GM21447 (cell line): ENCODE data around the gene RAP1GAP2.

Source experiments
- ATAC-seq: cut with Tn5 transposase; IDR thresholded peaks from one replicate; pipeline ENCODE4 v1.9.1; 2021; ENCODE audit not compliant: unreplicated experiment

RAP1GAP2 gene

DNA sequence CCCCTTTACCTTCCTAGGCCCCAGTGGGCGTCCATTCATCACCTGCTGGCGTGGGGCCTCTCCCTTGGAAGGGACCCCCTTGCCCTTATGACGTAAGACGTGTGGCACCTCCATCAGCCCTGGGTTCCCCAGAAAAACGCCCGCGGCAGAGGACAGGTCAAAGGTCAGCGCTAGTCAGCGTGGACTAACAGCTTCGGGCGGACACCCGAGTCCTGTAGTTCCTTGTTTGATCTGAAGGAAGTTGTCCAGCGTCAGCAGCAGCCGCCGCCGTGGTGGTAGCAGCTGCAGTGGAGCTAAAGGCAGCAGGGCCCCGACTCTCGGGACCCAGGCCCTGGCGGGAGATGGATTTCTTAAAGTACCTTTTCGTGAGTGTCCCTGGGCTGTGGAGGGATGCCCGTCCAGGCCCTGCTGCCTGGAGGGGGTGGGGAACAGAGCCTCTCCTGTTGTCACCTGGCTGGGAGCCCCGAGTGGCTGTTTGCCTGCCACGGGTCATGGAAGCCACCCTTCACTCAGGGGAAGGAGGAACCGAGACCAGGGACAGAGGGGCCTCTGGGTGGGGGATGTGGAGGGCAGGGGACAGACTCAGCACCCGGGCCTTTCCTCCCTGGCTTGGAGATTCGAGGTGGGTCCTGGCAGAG, 143.6 kb downstream of the RAP1GAP2 start:
- ATAC-seq: no peak

DNA sequence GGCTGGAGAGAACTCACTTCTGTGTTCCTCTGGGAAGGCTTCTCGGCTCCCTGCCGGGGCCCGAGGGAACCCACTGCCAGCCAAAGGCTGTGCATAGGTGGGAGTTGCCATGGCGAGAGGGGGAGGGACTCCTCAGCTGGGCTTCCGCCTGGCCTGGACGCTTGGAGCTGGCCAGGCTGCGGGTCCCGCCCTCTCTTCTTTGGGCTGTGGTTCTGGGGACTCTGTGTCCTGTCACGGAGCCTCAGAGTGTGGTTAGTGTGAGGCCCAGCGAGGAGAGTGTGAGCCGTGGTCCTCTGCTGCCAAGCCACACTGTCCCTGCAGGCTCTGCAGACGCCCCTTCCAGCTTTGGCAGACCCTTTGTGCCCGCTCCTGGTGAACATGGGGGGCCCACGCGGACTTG, 144.1 kb downstream of the RAP1GAP2 start:
- ATAC-seq: no peak

DNA sequence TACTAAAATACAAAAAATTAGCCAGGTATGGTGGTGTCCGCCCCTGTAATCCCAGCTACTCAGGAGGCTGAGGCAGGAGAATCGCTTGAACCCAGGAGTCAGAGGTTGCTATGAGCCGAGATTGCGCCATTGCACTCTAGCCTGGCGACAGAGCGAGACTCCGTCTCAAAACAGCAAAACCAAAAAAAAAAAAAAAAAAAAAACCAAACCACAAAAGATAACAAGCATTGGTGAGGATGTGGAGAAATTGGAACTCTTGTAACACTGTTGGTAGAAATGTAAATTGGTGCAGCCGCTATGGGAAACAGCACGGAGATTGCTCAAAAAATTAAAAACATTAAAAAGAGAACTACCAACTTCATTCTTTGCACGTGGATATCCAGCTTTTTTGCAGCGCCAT, 147.7 kb downstream of the RAP1GAP2 start:
- ATAC-seq: no peak

DNA sequence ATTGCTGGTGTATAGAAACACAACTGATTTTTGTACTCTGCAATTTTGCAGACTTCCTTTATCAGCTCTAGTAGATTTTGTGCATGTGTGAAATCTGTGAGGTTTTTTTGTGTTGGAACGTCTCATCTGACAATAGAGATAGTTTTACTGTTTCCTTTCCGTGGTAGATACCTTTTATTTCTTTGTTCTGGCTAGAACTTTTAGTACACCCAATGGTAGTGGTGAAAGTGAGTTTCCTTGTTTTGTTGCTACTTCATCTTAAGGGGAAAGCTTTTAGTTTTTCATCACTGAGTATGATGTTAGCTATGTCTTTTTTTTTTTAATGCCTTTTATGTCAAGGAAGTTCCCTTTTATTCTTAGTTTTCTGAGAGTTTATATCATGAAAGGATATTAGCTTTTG, 149.1 kb downstream of the RAP1GAP2 start:
- ATAC-seq: no peak

DNA sequence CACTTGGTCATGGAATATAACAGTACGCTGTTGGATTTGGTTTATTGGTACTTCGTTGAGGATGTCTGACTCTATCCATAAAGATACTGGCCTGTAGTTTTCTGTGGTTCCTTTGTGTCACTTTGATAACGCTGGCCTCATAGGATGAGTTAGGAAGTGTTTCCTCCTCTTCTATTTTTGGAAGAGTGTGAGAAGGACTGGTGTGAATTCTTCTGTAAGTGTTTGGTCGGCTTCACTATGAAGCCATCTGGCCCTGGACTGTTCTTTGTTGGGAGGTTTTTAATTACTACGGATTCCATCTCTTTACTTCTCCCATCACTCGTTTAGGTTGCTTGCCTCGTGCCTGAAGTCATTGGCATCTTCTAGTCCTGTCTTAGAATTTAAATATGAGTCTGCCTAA, 149.9 kb downstream of the RAP1GAP2 start:
- ATAC-seq: no peak

DNA sequence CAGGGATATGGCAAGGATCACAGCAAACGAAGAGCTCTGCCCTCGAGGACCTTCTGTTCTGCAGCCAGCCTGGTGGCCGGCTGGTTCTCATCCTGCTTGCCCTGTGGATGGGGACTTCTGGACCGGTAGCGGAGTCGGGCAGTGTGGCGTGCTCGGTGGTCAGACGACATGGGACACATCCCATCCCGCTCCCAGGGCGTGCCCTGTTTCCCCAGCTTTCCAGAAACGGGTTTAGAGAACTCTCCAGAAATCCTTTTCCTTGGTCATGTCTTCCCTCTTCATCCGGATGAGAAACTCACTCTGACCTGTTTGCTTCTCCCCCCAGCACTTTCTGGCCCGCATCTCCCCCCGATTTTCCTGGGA, 151.3 kb downstream of the RAP1GAP2 start:
- no peak for ATAC-seq

DNA sequence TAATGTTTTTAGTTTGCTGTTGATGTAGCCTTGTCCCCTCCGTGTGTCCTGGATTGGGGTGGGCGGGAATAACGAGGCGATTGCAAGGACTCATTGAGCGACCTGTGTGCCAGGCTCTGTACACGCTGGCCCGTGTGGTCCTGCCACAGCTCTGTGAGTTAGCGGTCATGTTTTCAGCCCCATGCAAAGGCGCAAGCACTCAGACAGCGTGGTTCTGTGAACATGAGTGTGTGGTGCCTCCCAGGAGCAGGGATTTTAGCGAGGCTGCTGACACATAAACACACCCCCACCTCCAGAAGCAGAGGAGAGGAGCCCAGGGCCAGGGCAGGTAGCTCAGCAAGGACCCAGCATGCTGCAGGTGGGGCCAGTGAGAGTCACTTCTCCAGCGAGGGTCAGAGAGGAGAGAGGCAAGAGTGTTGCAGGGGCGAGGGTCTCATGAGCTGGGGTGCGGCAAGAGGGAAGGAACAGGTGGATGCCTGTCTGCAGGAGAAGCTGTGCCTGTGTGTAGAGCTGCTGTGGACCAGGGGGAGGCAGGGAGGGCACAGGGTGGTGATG, 151.8 kb downstream of the RAP1GAP2 start:
- ATAC-seq: no peak

DNA sequence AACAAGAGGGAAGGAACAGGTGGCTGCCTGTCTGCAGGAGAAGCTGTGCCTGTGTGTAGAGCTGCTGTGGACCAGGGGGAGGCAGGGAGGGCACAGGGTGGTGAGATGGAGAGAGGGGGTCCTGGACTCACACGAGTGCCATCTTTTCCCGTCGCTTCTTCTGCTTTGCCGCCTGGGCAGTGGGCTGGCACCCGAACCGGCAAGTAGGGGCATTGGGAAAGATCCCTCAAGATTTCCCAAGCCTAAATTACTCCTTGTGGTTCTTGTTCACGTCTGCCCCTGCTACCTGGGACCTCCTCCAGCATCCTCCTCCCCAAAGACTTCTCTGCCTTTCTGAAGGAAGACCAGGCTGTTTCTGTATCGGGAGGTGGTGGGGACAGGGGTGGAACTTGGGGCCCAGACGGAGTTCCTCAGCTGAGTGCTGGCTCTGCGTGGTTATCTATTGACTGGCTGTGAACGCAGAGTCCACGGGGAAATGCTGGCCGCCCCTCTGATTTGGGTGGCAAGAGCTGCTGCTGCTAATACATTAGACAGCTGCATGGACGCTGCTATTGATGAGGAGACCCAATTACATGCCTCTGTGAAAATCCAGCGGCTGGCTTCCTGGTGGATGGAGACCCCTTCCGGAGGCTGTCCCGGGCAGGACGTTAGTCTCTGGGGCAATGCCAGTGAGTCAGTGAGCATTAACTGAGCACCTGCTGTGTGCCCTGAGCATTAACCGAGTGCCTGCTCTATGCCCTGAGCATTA, 152.7 kb downstream of the RAP1GAP2 start:
- no peak for ATAC-seq

DNA sequence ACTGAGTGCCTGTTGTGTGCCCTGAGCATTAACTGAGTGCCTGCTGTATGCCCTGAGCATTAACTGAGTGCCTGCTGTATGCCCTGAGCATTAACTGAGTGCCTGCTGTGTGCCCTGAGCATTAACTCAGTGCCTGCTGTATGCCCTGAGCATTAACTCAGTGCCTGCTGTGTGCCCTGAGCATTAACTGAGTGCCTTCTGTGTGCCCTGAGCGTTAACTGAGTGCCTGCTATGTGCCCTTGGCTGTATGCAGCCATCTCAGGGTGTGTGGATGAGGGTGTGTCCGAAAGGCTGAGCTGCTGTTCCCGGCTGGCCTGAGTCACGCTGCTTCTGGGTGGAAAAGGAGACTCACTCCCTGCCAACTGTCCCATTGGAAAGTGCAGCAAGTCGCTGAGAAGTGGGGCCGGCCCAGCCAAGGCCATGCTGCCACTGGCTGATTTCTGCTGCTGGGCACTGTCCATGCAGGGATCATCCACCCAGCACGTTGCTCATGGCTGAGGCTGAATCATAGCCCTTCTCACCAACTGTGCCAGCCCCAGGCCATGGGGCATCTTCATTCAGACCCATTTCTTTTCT, 153.3 kb downstream of the RAP1GAP2 start:
- no peak for ATAC-seq

DNA sequence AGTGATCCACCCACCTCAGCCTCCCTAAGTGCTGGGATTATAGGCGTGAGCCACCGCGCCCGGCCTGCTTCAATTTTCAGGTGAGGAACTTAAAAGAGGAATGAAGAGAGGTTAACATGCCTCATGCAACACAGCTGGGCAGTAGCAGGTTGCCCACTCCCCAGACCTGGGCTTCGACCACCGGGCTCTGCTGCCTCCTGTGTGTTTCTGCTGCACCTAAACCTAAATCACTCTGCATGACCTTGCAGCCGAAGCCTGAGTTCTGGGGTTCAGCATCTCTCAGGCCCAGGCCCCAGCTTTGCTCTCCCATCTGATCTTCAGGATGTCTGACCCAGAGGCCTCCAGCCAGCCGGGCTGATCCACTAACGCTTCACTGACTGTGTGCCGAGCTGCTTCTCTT, 154.6 kb downstream of the RAP1GAP2 start:
- ATAC-seq: no peak

DNA sequence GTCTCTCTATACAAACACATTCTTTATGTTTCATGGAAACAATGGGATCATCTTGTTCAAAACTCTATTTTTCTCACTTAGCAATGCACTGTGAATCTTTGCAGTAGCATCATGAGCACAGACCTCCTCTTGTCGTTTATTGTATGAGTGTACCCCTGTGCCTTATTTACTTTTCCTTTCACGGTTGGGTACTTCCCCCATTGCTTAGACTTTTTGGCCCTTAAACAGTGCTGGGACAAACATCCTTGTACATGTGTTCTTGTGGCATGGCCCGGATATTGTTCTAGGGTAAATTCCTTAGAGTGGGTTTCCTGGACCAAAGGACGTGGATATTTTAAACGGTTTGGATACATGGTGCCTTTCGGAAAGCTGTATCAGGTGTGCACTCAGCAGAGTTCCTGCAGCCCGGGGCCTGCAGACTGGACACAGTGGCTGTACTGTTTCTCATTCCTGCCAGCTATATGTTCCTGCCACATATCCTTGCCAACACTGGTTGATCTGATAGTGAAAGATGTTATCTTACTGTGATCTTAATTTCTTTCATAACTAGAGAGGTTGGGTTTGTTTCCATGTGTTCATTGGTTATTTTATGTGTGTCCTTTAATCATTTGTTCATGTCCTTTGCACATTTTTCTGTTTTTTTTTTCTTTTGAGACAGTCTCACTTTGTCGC, 156.1 kb downstream of the RAP1GAP2 start:
- no peak for ATAC-seq

DNA sequence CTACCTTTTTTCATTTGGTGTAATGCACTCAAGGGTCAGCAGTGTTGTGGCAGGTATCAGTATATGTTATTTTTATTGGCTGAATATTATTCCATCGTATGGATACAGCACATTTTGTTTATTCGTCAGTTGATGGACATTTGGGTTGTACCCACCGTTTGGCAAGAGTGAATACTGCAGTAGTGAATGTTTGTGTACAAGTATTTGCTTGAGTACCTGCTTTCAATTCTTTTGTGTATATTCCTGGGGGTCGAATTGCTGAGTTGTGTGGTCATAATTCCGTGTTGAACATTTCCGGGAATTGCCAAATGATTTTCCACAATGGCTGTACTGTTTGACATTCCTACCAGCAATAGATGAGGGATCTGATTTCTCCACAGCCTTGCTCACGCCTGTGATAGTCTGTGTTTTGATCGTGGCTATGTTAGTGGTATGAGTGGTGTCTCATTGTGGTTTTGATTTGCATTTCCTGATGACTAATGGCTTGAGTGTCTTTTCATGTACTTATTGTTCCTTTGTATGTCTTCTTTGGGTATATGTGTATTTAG, 158.7 kb downstream of the RAP1GAP2 start:
- no peak for ATAC-seq

DNA sequence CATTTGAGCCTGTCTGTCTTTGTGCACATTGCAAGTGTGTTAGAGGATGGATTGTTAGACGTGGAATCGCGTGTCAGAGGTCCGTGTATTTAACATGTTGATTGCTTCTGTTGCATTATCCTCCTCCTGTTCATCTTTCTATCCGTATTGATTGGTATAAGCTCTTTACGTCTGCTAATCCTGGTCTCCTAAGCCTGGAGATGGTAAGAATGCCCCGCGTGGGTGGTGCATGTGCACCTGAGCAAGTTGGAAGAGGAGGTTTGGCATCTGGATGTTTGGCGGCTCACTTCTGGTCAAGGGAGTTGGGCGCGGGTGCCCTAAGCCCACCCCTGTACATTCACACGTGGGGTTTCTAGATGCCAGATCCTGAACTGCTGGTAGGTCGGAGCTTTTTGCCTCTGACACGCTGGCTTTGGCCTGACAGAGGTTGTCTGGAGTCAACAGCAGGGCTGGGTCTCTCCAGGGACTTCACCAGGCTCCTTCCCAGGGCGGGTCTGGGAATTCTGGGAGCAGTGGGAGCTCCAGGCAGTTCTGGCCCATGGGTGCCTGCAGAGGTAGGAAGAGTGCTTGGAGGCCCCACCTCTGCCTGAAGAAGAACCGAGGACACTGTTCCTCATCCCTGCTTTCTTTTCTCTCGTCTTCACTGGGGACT, 159.8 kb downstream of the RAP1GAP2 start:
- no peak for ATAC-seq

DNA sequence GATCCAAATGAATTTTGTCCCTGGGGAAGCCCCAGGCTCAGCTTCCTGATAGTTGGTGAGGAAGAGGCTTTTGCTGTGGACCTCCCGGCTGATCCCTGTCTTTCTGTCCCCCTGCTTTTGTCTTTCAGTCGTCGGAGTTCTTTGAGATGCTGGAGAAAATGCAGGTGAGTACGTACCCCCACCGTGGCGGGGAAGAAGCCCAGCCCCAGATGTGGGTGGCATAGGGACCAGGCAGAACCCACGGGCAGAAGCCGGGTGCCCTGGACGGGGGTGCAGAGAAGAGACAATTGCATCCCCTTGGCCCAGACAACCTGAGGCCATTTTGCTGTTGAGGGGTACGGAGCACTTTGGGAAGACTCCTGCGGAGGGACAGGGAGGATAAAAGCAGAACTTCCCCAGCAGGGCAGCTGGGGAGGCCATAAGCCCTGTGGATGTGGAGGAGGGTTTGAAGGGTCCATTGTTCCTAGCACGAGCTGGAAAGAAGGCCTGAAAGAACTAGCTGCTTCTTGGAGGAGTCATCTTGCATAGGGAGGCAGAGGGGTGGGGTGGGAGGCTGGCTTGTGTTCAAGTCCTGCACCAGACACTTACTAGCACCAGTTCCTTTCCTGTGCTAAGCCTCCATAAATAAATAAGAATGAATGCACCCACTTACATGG, 161.5 kb downstream of the RAP1GAP2 start:
- no peak for ATAC-seq

DNA sequence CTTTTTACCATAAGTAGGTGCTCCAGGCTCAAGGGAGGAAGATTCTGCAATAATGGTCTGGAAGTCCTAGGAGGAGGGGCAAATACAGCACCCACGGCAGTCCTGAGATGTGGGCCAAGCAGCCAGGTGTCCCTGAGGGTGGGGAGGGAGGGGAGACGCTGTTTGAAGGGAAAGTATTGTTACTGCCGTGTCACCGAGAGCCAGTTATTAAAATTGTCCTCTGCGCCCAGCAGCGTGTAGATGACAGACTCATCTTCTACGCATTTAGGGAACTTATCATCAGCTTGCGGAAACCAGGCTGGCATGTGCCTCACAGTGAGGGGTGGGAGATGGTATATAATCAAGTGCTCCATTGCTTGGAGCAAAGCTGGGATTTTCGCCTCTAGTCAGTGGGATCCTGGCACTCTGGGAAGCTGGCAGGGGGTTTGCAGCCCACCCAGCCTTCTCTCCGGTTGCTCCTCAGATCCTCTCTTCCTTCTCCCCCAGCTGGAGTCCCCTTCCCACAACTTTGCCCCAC, 162.5 kb downstream of the RAP1GAP2 start:
- ATAC-seq: no peak

DNA sequence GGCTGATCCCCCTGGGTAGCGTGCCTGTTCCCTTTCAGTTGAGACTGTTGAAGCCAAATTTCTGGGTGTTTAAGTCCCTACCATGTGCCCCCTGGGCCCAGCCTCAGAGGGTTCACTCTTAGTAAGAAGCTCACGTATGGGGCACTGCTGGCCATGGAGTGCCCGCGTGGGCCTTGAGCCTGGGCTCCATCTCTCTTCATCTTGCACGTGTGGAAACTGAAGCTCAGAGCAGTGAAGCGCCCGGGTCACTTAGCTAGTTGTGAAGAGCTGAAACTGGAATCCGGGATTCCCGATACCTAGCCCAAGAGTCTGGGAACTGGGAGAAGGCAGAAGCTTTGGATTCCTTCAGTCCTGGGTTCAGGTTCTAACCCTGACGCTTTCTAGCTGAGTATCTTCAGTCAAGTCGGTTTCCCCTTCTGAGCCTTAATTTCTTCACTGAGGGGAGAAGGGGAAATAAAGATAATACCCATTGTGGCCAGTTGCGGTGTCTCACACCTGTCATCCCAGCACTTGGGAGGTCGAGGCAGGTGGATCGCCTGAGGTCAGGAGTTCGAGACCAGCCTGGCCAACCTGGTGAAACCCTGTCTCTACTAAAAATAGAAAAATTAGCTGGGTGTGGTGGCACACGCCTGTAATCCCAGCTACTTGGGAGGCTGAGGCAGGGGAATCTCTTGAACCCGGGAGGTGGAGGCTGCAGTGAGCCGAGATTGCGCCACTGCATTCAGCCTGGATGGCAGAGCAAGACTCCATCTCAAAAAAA, 163.3 kb downstream of the RAP1GAP2 start:
- ATAC-seq: no peak

DNA sequence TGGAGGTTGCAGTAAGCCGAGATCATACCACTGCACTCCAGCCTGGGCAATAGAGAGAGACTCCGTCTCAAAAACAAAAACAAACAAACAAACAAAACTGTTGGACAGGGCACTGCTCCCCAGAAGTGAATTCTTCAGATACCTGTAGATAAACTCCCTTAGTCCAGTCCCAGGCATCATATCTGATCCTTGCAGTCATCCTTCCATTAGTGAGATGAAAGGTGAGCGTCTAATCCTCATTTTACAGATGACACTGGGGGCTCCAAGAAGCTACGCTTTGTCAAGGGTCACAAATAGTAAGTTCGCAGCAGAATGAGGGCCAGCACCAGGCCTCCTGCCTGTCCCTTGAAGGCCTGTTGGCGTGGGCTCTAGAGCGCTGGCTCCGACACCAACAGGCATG, 165.2 kb downstream of the RAP1GAP2 start:
- no peak for ATAC-seq

DNA sequence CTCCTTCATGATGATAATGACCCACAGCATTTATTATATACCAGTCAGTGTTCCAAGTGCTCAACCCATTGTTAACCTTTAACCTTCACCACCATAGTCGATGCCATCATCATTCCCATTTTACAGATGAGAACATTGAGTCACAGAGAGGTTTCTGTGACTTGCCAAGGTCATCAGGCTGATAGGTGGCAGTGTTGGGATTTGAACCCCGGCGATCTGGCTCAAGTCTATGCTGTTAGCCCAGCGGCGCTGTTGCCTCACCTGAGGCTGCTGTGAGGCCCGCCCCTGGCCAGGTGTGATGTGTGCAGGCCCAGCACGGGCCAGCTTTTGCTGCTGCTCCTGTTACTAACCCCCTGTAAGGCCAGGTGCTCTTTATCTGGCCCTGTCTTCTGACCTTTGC, 166.0 kb downstream of the RAP1GAP2 start:
- ATAC-seq: no peak

DNA sequence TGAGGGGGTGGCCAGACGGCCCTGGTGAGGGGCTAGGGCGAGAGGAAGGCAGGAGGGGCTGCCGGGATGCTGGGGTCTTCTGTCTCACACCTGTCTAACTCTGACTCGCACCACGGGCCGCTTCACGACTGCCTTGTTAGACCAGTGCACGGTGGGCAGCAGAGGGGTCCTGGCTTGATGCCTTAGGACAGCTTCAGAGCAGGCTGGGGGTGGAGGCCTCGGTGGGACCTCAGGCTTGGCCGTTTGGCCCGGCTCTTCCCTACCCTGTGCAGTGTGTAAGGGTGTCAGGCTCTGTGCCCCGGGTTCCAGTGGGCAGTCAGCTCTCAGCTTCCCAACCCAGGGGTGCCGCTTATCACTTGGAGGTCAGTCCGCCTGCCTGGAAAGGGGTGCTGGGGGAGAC, 166.5 kb downstream of the RAP1GAP2 start:
- ATAC-seq: no peak
